H1 (cell line): ENCODE results near the gene SLC25A22. TPM values are rescaled to one million over a fixed set of nuclear protein-coding genes. Genes with fewer than 3 reads are reported as not detected.

Experiments
- CTCF ChIA-PET: fragments of 300-600 bp; sonication (Branson Sonifier 250); formaldehyde crosslinking; loops from one replicate; lab custom pipeline; 2021; ENCODE audit not compliant: partially characterized antibody; lab: Charles Lee
- POLR2A ChIA-PET: fragments of 300-600 bp; sonication (Branson Sonifier 250); formaldehyde crosslinking; loops from one replicate; lab custom pipeline; 2021; ENCODE audit warnings: inconsistent platforms; ENCODE audit not compliant: partially characterized antibody; lab: Charles Lee
- DNase-seq, 2 experiments: peaks; one replicate each; pipeline versions ENCODE4 v3.0.0 to v3.0.0-alpha.2; 2010 to 2022; ENCODE audit warnings: low spot score in 2 of 2, low read depth in 1 of 2, mixed read lengths in 1 of 2
- FAIRE-seq: peaks from 2 replicates; lab custom pipeline; 2011; peaks lifted over from hg19 to GRCh38; lab: Jason Lieb, UNC
- H2AFZ ChIP-seq: 2 replicates; pipeline ENCODE4 v1.8.1; 2012; ENCODE audit warnings: low read length, inconsistent platforms
- H2AK5ac ChIP-seq: 2 replicates; pipeline ENCODE4 v1.6.1; 2013; ENCODE audit warnings: low read depth, low read length
- H2BK120ac ChIP-seq: replicated peaks from 2 replicates; pipeline ENCODE3; 2013; ENCODE audit warnings: low read depth, low read length, inconsistent platforms
- H2BK12ac ChIP-seq: 2 replicates; pipeline ENCODE4 v1.6.1; 2013; ENCODE audit warnings: low read depth, low read length
- H2BK15ac ChIP-seq: 2 replicates; pipeline ENCODE4 v1.6.1; 2013; ENCODE audit warnings: low read length
- H2BK20ac ChIP-seq: 2 replicates; pipeline ENCODE4 v1.6.1; 2013; ENCODE audit warnings: low read length
- H2BK5ac ChIP-seq: 2 replicates; pipeline ENCODE4 v1.6.1; 2013; ENCODE audit warnings: low read depth, low read length
- H3K14ac ChIP-seq: 2 replicates; pipeline ENCODE4 v1.6.1; 2013; ENCODE audit warnings: inconsistent platforms; ENCODE audit not compliant: insufficient read length
- H3K18ac ChIP-seq: 2 replicates; pipeline ENCODE4 v1.6.1; 2013; ENCODE audit warnings: low read length; ENCODE audit errors: extremely low read depth
- H3K23ac ChIP-seq: 2 replicates; pipeline ENCODE4 v1.6.1; 2013; ENCODE audit warnings: inconsistent platforms; ENCODE audit not compliant: insufficient read length
- H3K23me2 ChIP-seq: 2 replicates; pipeline ENCODE4 v1.6.1; 2013; ENCODE audit warnings: low read depth, low read length
- H3K27ac ChIP-seq: 2 replicates; pipeline ENCODE4 v1.6.1; 2011; ENCODE audit warnings: low read depth, low read length, inconsistent platforms
- H3K27me3 ChIP-seq, 4 experiments: replicated peaks in 1 of 4; 1 replicate in 1 of 4; 2 replicates in 3 of 4; pipeline versions ENCODE4 v1.6.1 to v1.8.1; 2011 to 2013; ENCODE audit warnings: low read length in 3 of 4, mild to moderate bottlenecking in 3 of 4, inconsistent platforms in 2 of 4, mixed read lengths in 2 of 4, moderate library complexity in 1 of 4; ENCODE audit not compliant: control insufficient read depth in 3 of 4, insufficient read depth in 3 of 4; ENCODE audit errors: extremely low read depth in 1 of 4
- H3K36me3 ChIP-seq, 4 experiments: 2 replicates each; pipeline versions ENCODE4 v1.6.1 to v1.8.1; 2011 to 2013; ENCODE audit warnings: mild to moderate bottlenecking in 4 of 4, low read length in 3 of 4, moderate library complexity in 2 of 4, control low read depth in 1 of 4, inconsistent platforms in 1 of 4; ENCODE audit not compliant: insufficient read depth in 4 of 4, control insufficient read depth in 2 of 4
- H3K4ac ChIP-seq: replicated peaks from 2 replicates; pipeline ENCODE3; 2013; ENCODE audit warnings: low read length, low read depth, mixed read lengths, inconsistent platforms; ENCODE audit not compliant: insufficient read length
- H3K4me1 ChIP-seq, 4 experiments: replicated peaks in 1 of 4; 1 replicate in 1 of 4; 2 replicates in 3 of 4; pipeline versions ENCODE4 v1.6.1 to v1.8.1; 2011 to 2013; ENCODE audit warnings: low read length in 3 of 4, inconsistent platforms in 2 of 4, mixed read lengths in 1 of 4; ENCODE audit not compliant: insufficient read depth in 4 of 4, control insufficient read depth in 3 of 4
- H3K4me2 ChIP-seq, 2 experiments: 2 replicates each; pipeline versions ENCODE4 v1.6.1 to v1.8.1; 2011 to 2013; ENCODE audit warnings: low read depth in 2 of 2, low read length in 2 of 2, control low read depth in 1 of 2, inconsistent platforms in 1 of 2, mild to moderate bottlenecking in 1 of 2; ENCODE audit not compliant: insufficient read depth in 1 of 2
- H3K4me3 ChIP-seq, 4 experiments: fragments of 200-600, 300-600 bp in 1 of 4; sonication (generic), shearing (Covaris generic), sonication (Bioruptor Twin) in 1 of 4; 2 replicates each; pipeline versions ENCODE4 v1.5.1 to v1.8.1; 2011 to 2016; ENCODE audit warnings: low read length in 4 of 4, low read depth in 3 of 4, control low read depth in 2 of 4, inconsistent platforms in 2 of 4, mild to moderate bottlenecking in 2 of 4, mixed read lengths in 1 of 4, moderate library complexity in 1 of 4; ENCODE audit not compliant: insufficient read depth in 2 of 4; ENCODE audit errors: extremely low read depth in 1 of 4
- H3K56ac ChIP-seq: replicated peaks from 2 replicates; pipeline ENCODE3; 2013; ENCODE audit warnings: low read depth, mild to moderate bottlenecking, mixed read lengths, low read length, inconsistent platforms; ENCODE audit not compliant: insufficient read length
- H3K79me1 ChIP-seq: 2 replicates; pipeline ENCODE4 v1.6.1; 2013; ENCODE audit warnings: low read depth, low read length, control low read depth
- H3K79me2 ChIP-seq, 2 experiments: 2 replicates each; pipeline versions ENCODE4 v1.6.1 to v1.8.1; 2012 to 2013; ENCODE audit warnings: low read length in 2 of 2, mild to moderate bottlenecking in 2 of 2, inconsistent platforms in 1 of 2; ENCODE audit not compliant: insufficient read depth in 2 of 2, control insufficient read depth in 1 of 2
- H3K9ac ChIP-seq, 4 experiments: replicated peaks in 1 of 4; 1 replicate in 1 of 4; 2 replicates in 3 of 4; pipeline versions ENCODE4 v1.6.1 to v1.8.1; 2011 to 2013; ENCODE audit warnings: low read depth in 3 of 4, low read length in 3 of 4, control low read depth in 2 of 4, mild to moderate bottlenecking in 2 of 4, moderate library complexity in 2 of 4, inconsistent platforms in 1 of 4; ENCODE audit errors: extremely low read depth in 1 of 4
- H3K9me3 ChIP-seq, 2 experiments: 2 replicates each; pipeline versions ENCODE4 v1.6.1 to v1.8.1; 2012 to 2013; ENCODE audit warnings: mild to moderate bottlenecking in 2 of 2, moderate library complexity in 2 of 2, control low read depth in 1 of 2, inconsistent platforms in 1 of 2, low read depth in 1 of 2, low read length in 1 of 2, mixed read lengths in 1 of 2; ENCODE audit not compliant: insufficient read depth in 2 of 2
- H4K20me1 ChIP-seq, 2 experiments: replicated peaks in 1 of 2; 2 replicates each; pipeline versions ENCODE3 to v1.8.1; 2011 to 2013; ENCODE audit warnings: inconsistent platforms in 2 of 2, low read length in 2 of 2, mild to moderate bottlenecking in 1 of 2; ENCODE audit not compliant: insufficient read depth in 2 of 2, control insufficient read depth in 1 of 2
- H4K5ac ChIP-seq: 2 replicates; pipeline ENCODE4 v1.6.1; 2013; ENCODE audit warnings: low read length, low read depth, mixed read lengths, inconsistent platforms; ENCODE audit not compliant: insufficient read length
- H4K8ac ChIP-seq: 2 replicates; pipeline ENCODE4 v1.8.0; 2013; ENCODE audit warnings: mild to moderate bottlenecking, moderate library complexity, low read length, inconsistent platforms; ENCODE audit not compliant: insufficient read depth; ENCODE audit errors: extremely low read depth
- H4K91ac ChIP-seq: replicated peaks from 2 replicates; pipeline ENCODE3; 2013; ENCODE audit warnings: low read length, mixed read lengths, inconsistent platforms; ENCODE audit not compliant: insufficient read length
- ASH2L ChIP-seq: fragments of 200-600, 300-600 bp; sonication (generic); IDR thresholded peaks from one replicate; pipeline ENCODE4 v1.7.1; 2017; ENCODE audit warnings: low read length
- RNF2 ChIP-seq: fragments of 200-900, 300-1000 bp; sonication (generic); IDR thresholded peaks from 2 replicates; pipeline ENCODE4 v1.7.1; 2016; ENCODE audit warnings: borderline replicate concordance, low read depth, mild to moderate bottlenecking, antibody characterized with exemption, low read length; ENCODE audit not compliant: poor library complexity, severe bottlenecking; ENCODE audit errors: missing control alignments
- TBP ChIP-seq: IDR thresholded peaks from 2 replicates; pipeline ENCODE4 v1.6.1; 2011; ENCODE audit warnings: low read depth, low read length, improper control_type of control experiment
- WGBS, 2 experiments: shearing (Covaris generic) in 1 of 2; methylation state at CpG; one replicate each; pipeline versions ENCODE4 v1.1.6 to v1.1.7; 2013 to 2015; ENCODE audit warnings: low lambda C conversion rate in 2 of 2, mixed read lengths in 2 of 2, inconsistent platforms in 1 of 2, low coverage in 1 of 2, missing lambda C conversion rate in 1 of 2; ENCODE audit not compliant: insufficient replicate concordance in 2 of 2, insufficient coverage in 1 of 2, insufficient read length in 1 of 2; ENCODE audit errors: extremely low coverage in 1 of 2, missing lambda C conversion rate in 1 of 2; 5-methylcytosine and 5-hydroxymethylcytosine counted together
- polyA plus RNA-seq, 7 experiments: library from polyadenylated mRNA; depleted of rRNA in 3 of 7; stranded (reverse) in 5 of 7; unstranded in 2 of 7; fragments of >200 nt in 5 of 7; fragments of 200-250 nt in 2 of 7; gene quantifications; 1 replicate in 5 of 7; 2 replicates in 1 of 7; 4 replicates in 1 of 7; pipeline versions ENCODE4 v1.2.1 to v1.2.3, GENCODE V29; 2011 to 2013; ENCODE audit warnings: missing spikeins in 2 of 7, mixed read lengths in 2 of 7
- total RNA-seq: library from RNA; stranded (reverse); fragmentation: NEBNext Ultra II Directional; extraction: Animal tissue kit (Norgen Biotek cat#: 25700); gene quantifications from 2 replicates; pipeline ENCODE4 v1.2.1, GENCODE V29; 2021
- TF ChIP-seq, protein P1 (sequence below): IDR thresholded peaks from 2 replicates; pipeline ENCODE4 v1.6.1; 2012; ENCODE audit warnings: inconsistent platforms

The SLC25A22 gene
- total and polyA plus RNA-seq, 2 of the 8 experiments (the other 6 are each of a cell fraction or from before 2014, with no cell fraction given) = 31.5 to 48.0 TPM

DNA sequence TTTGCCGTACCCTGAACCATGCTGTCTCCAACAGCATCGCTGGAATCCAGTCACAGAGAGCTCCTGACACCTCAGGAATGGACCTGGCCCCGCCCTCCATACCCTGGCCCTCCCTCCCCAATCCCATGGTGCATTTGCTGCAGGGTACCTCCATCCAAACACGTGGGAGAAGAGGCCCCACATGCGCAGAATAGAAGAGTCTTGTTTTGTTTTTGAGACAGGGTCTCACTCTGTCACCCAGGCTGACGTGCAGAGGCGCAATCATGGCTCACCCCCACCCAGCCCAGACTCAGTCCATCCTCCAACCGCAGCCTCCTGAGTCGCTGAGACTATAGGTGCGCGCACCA lies 18.3 kb upstream of the SLC25A22 start:
- Histone ChIP-seq H4K20me1 (peaks cover 10 to 23% of the 10 kb centered on the region in 2 experiments), H3K27ac (no peak overlapping the region), H2BK15ac (no peak overlapping the region), H3K23me2 (peaks cover 8% of the 10 kb centered on the region; the same call in 1 of the 2 replicates), H2BK20ac (no peak overlapping the region), H2AFZ (no peak overlapping the region), H4K5ac (no peak overlapping the region), H2BK120ac (no peak overlapping the region), H3K4me2 (no peak overlapping the region), H2AK5ac (no peak overlapping the region), H2BK5ac (0 out of 2 replicates have a peak overlapping the region, but pooled peaks have one; percentile 2), H3K9ac (no peak overlapping the region), H3K23ac (no peak overlapping the region), H3K56ac (no peak overlapping the region), H3K79me1 (peaks cover 5% of the 10 kb centered on the region), H3K4me1 (peaks cover 0 to 15% (median 10%) of the 10 kb centered on the region in 4 experiments; a peak in 5 of 7 replicates), H4K91ac (no peak overlapping the region), H3K79me2 (peaks cover 0 to 15% of the 10 kb centered on the region in 2 experiments; a peak in 2 of 4 replicates), H2BK12ac (no peak overlapping the region; the same call in 1 of the 2 replicates), H3K4me3 (no peak overlapping the region), H3K14ac (no peak overlapping the region), H3K36me3 (peaks cover 15 to 23% (median 19%) of the 10 kb centered on the region in 4 experiments), H3K27me3 (no peaks in the 10 kb centered on the region; a peak in 2 of 7 replicates), H4K8ac (no peak overlapping the region; the same call in 1 of the 2 replicates), H3K18ac (no peak overlapping the region), H3K9me3 (no peaks in the 10 kb centered on the region), H3K4ac (no peak overlapping the region)
- 81% methylated on average over 11 of the region's 11 CpGs; no CpG with 5 or more reads in 1 of the 2 experiments for WGBS, 2 experiments
- CTCF ChIA-PET = interaction anchor here (0.9 to 1.4 kb wide), 5 partner anchors 12 to 32 kb away, joined by 3 to 6 read pairs (median 4); partner anchors contain the start of gene PIDD1
- DNase-seq = no peak
- POLR2A ChIA-PET = interaction anchor here (1.6 to 53.0 kb wide), 4 partner anchors 5 to 88 kb away, joined by 3 to 1917 read pairs (median 960); partner anchors contain the start of genes CD151, CEND1, CRACR2B and PIDD1
- TF ChIP-seq ASH2L = no peak
- TF ChIP-seq TBP = no peak
- TF ChIP-seq, protein P1, sequence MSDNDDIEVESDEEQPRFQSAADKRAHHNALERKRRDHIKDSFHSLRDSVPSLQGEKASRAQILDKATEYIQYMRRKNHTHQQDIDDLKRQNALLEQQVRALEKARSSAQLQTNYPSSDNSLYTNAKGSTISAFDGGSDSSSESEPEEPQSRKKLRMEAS = peak; percentile 53; the same call in 1 of the 2 replicates
- TF ChIP-seq RNF2 = no peak
- FAIRE-seq = no peak
